NB4 (cell line): ENCODE data around the gene SPACA6.

Source experiments
- MYC ChIP-seq: IDR thresholded peaks from 2 replicates; pipeline ENCODE4 v1.6.1; 2011; ENCODE audit warnings: low read depth, low read length
- POLR2A ChIP-seq: IDR thresholded peaks from 2 replicates; pipeline ENCODE4 v1.6.1; 2011; ENCODE audit warnings: mild to moderate bottlenecking; ENCODE audit not compliant: insufficient read length; ENCODE audit errors: extremely low read depth
- TF ChIP-seq, protein P1 (sequence below): IDR thresholded peaks from one replicate; pipeline ENCODE4 v1.5.1; 2012; ENCODE audit warnings: low read depth, low read length
- TF ChIP-seq, protein P2 (sequence below): IDR thresholded peaks from 2 replicates; pipeline ENCODE4 v1.6.1; 2011; ENCODE audit warnings: low read depth, low read length

DNA sequence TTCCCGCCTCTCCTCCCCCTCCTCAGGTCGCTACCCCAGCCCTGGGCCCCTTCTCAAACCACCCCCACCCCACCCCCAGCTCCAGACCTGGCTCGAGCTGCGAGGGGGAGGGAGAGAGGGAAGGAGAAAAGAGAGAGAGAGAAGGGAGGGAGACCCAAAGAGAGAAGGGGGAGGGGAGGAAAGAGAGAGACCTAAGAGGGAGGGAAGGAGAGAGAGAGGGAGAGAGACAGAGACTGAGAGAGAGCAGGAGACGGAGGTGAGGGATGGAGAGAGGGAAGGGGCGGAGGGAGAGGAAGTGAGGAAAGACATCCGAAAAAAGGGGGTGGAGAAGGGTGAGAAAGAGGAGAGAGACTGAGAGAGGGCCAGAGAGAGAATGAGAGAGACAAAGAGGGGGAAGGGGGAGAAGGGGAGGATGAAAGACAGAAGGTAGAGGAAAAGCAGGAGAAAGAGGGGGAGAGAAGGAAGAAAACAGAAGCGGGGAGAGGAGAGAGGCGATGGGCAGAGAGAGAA lies 2.0 kb upstream of the SPACA6 start:
- TF ChIP-seq, protein P1, sequence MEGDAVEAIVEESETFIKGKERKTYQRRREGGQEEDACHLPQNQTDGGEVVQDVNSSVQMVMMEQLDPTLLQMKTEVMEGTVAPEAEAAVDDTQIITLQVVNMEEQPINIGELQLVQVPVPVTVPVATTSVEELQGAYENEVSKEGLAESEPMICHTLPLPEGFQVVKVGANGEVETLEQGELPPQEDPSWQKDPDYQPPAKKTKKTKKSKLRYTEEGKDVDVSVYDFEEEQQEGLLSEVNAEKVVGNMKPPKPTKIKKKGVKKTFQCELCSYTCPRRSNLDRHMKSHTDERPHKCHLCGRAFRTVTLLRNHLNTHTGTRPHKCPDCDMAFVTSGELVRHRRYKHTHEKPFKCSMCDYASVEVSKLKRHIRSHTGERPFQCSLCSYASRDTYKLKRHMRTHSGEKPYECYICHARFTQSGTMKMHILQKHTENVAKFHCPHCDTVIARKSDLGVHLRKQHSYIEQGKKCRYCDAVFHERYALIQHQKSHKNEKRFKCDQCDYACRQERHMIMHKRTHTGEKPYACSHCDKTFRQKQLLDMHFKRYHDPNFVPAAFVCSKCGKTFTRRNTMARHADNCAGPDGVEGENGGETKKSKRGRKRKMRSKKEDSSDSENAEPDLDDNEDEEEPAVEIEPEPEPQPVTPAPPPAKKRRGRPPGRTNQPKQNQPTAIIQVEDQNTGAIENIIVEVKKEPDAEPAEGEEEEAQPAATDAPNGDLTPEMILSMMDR: no peak
- TF ChIP-seq POLR2A (no peak), MYC (no peak)
- TF ChIP-seq, protein P2, sequence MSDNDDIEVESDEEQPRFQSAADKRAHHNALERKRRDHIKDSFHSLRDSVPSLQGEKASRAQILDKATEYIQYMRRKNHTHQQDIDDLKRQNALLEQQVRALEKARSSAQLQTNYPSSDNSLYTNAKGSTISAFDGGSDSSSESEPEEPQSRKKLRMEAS: no peak
